Panc1 (cell line): ENCODE measurements around the gene DAPP1.

ENCODE experiments used
- CTCF ChIP-seq: fragments of 450-650 bp; IDR thresholded peaks from 2 replicates; pipeline ENCODE4 v1.5.1; 2017; ENCODE audit warnings: mild to moderate bottlenecking
- POLR2AphosphoS5 ChIP-seq: IDR thresholded peaks from 2 replicates; pipeline ENCODE4 v1.6.1; 2012; ENCODE audit warnings: mild to moderate bottlenecking, low read depth, low read length, moderate library complexity
- SIN3A ChIP-seq: IDR thresholded peaks from 2 replicates; pipeline ENCODE4 v1.6.1; 2012; ENCODE audit warnings: low read depth, mild to moderate bottlenecking, low read length, moderate library complexity, borderline replicate concordance; ENCODE audit not compliant: insufficient read depth
- TCF7L2 ChIP-seq: IDR thresholded peaks from 2 replicates; pipeline ENCODE4 v1.6.1; 2011; ENCODE audit warnings: mild to moderate bottlenecking, low read depth, low read length, inconsistent platforms
- TF ChIP-seq, protein P1 (sequence below), 2 experiments: IDR thresholded peaks; 2 replicates each; pipeline ENCODE4 v1.6.1; 2011 to 2012; ENCODE audit warnings: low read depth in 2 of 2, control low read depth in 1 of 2, low read length in 1 of 2, mild to moderate bottlenecking in 1 of 2, moderate library complexity in 1 of 2; ENCODE audit not compliant: insufficient read depth in 1 of 2

GRCh38 chr4:99846891-99847290 is 30.3 kb downstream of the DAPP1 start:
- no peak for TF ChIP-seq CTCF
- TF ChIP-seq, protein P1, sequence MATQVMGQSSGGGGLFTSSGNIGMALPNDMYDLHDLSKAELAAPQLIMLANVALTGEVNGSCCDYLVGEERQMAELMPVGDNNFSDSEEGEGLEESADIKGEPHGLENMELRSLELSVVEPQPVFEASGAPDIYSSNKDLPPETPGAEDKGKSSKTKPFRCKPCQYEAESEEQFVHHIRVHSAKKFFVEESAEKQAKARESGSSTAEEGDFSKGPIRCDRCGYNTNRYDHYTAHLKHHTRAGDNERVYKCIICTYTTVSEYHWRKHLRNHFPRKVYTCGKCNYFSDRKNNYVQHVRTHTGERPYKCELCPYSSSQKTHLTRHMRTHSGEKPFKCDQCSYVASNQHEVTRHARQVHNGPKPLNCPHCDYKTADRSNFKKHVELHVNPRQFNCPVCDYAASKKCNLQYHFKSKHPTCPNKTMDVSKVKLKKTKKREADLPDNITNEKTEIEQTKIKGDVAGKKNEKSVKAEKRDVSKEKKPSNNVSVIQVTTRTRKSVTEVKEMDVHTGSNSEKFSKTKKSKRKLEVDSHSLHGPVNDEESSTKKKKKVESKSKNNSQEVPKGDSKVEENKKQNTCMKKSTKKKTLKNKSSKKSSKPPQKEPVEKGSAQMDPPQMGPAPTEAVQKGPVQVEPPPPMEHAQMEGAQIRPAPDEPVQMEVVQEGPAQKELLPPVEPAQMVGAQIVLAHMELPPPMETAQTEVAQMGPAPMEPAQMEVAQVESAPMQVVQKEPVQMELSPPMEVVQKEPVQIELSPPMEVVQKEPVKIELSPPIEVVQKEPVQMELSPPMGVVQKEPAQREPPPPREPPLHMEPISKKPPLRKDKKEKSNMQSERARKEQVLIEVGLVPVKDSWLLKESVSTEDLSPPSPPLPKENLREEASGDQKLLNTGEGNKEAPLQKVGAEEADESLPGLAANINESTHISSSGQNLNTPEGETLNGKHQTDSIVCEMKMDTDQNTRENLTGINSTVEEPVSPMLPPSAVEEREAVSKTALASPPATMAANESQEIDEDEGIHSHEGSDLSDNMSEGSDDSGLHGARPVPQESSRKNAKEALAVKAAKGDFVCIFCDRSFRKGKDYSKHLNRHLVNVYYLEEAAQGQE (IDR thresholded peaks at IDR 0.05; ENCODE audit: insufficient read depth in 1 of 2, low read depth in 2 of 2, low read length in 1 of 2): no peak
- TF ChIP-seq TCF7L2: no peak
- TF ChIP-seq POLR2AphosphoS5: no peak
- TF ChIP-seq SIN3A: no peak
